IPS DF 19.7 (cell line): ENCODE results near the gene HIVEP1.

Experiments used
- DNase-seq: peaks from one replicate; pipeline ENCODE4 v3.0.0-alpha.2; 2013; ENCODE audit warnings: low read depth, low spot score

The HIVEP1 gene

GRCh38 chr6:12012038-12012557, at the start of gene HIVEP1:
TSS of gene HIVEP1 (plus strand) at chr6:12012312. CDS start at chr6:12015629, 3,317 bp downstream.
- DNase-seq: no peak

DNA sequence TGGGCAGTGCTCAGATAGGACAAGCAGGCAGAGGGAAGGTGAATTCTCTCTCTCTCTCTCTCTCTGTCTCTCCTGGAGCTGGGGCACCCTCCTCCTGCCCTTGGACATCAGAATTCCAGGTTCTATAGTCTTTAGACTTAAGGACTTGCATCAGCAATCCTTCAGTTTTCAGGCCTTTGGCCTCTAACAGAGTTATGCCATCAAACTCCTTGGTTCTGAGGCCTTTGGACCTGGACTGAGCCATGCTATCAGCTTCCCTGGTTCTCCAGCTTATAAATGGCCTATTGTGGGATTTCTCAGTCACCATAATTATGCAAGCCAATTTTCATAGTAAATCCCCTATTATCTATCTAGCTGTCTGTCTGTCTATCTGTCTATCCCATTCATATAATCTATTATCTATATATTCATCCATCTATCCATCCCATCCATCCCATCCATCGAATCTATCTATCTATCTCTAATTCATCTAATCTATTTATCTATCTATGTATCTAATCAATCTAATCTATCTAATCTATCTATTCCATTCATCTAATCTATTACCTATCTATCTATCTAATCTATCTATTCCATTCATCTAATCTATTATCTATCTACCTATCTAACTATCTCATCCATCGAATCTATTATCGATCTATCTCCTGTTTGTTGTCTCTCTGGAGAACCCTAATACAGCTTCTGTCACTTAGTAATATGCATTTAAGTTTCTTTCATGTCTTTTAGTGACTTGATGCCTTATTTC, 48.2 kb upstream of the HIVEP1 start:
- DNase-seq: no peak

DNA sequence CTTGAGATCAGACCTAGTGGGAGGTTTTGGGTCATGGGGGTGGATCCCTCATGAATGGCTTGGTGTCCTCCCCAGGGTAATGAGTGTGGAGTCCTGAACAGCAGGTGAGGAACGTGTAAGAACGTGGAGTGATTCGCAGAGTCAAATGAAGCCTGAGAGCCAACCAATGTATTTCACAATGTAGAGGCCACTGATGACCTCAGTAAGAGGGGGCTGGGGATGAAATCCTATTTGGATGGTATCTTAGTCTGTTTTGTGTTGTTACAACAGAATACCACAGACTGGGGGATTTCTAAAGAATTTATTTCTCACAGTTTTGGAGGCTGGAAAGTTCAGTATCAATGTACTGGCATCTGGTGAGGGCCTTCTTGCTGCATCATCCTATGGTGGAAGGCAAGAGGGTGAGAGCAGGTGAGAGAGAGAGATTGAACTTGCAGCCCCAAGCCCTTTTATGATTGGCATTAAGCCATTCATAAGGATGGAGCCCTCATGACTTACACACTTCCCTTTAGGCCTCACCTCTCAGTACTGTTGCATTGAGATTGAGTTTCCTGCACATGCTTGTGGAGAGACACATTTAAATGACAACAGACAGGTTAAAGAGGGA, 47.3 kb upstream of the HIVEP1 start:
- DNase-seq: no peak

DNA sequence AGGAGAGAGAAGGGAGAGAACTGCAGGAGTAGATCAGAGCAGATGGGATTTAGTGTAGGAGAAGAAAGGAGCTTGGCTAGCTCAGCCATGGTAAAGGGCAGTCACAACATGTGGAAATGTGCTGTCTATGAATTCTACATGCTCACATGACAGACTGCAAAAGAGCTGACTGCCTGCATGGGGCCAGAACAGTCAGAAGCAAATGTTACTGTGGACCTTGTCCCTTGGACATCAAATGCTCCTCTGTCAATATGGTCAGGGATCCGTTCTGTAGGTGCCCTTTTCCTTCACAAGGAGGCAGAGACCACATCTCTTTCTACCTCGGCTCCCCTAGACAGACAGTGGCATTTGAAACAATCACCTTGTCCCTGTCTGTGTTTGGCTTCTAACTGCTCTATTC, 46.6 kb upstream of the HIVEP1 start:
- no peak for DNase-seq

GRCh38 chr6:11968241-11968806, 43.8 kb upstream of the HIVEP1 start:
- DNase-seq: no peak

GRCh38 chr6:11969092-11969491, 43.0 kb upstream of the HIVEP1 start:
- no peak for DNase-seq

- no peak for DNase-seq
Observed at GRCh38 chr6:11970114-11970513, 42.0 kb upstream of the HIVEP1 start.

DNA sequence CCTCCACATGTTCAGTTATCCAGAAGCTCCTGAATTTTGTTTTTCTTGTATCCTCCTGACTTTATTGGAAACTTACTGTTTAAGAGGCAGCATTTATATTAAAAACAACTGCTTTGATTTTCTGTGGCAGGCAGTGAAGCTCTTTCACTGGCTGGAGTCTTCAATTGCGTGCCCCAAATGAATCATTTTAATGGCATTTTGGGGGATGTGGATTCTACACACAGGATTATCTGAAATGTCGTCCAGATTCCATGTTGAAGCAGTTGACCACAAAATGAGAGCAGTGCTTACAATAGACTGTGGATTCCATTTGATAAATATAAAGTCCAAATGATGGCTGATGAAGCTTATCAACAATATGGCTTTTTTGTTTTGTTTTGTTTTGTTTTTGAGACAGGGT, 41.0 kb upstream of the HIVEP1 start:
- no peak for DNase-seq

DNA sequence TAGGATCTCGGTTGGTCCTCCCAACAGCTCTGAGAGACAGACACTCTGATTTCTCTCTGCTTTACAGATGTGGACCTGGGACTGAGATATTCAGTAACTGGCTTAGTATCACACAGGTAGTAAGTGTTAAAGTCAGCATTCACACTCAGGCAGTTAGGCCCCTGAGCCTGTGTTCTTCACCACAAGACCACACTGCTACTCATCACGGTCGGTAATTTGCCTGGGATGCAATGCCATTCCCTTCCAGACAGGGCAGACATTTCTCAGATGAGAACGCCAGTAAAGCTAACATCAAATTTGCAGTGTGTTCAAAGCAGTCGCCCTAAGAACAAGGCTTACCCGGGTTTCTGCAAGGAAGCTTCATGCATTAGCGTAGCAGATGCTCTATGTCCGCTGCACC, 39.8 kb upstream of the HIVEP1 start:
- no peak for DNase-seq

DNA sequence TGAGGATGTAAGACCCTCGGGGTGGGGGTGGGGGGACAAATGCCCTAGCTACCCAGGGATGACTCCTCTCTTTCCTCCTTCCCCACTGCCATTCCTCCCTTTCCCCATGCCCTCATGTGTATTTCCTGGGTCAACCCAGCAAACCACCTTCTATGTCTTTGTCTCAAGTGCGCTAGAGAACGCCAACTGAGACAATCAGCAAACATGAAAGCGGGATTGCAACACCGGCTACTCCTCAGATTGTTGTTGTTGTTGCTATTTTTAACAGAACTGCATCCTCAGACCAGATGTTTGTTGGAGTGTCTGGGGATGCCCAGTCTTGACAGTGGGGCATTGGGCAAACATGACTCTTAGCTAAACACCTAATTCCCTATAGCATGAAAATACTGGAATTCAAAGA, 39.3 kb upstream of the HIVEP1 start:
- no peak for DNase-seq

DNA sequence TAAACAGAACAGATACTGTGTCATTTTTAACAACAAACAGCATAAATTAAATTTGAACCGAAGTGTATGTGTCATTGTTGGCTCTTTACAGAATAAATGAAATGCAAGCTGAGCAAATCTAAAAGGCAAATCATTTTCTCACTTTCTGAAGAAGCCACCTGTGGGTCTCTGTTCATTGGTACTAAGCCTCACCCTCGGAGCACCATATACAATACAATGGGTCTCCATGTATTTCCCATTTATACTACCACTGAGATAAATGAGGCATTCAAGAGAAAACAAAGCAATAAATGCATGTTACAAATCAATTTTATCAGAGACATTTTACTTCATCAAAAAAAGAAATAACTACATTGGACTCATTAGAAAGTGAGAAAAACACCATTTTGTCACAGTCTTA, 38.9 kb upstream of the HIVEP1 start:
- DNase-seq: no peak

- no peak for DNase-seq
Observed at GRCh38 chr6:11974089-11974488, 38.0 kb upstream of the HIVEP1 start.

DNA sequence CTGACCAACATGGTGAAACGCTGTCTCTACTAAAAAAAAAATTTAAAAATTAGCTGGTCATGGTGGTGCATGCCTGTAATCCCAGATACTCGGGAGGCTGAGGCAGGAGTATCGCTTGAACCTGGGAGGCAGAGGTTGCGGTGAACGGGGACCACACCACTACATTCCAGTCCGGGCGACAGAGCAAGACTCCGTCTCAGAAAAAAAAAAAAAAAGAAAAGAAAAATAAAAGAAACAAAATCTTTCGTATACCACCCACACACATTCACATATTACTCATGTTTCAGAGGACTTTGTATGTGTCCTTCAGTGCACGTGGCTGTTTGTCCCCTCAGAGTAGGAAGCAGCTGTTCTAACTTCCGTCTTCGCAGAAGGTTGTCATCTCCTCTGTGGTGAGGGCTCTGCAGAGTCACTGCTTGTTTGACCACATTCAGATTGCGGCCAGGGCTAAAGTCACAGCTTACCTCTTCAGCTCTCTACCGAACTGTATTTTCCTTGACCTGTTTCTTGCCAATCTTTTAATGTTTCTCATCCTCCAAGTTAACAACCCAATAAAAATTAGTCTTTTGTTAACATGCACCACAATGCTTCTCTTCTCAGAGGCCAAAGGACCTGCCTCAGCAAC, 36.6 kb upstream of the HIVEP1 start:
- no peak for DNase-seq

DNA sequence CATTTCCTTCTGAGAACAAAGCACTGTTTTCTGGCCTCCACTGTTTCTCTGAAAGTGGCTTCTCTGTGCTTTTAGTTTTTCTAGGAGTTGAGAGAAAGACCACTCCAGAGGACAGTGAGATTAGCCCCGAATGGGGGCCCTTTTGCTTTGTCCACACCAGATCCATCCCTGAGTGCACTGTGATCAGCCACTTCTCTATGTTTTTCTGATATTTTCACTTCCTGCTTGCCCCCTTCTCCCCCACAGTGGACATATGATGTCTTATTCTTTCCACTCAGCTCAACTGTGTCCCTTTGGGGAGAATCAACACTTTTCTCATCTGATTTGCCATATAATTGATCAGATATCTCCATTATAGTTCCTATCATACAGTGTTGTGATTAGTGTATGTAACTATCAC, 35.6 kb upstream of the HIVEP1 start:
- no peak for DNase-seq

DNA sequence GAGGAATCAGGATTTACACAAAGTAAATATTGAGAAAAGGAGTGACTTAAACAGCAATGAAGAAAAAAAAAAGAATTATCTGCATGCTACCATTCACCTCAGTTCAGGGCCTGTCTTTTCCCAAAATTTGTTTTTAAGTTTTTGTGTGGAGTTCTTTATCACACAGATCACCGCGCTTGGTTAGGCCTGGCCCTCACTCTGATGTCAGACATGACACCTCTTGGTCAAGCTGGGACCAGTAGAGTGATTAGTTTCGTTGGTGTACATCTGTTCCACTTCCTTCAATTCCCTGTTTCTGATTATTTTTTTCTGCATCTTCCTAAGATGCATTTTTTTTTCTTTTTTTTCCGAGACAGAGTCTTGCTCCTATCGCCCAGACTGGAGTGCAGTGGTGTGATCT, 34.9 kb upstream of the HIVEP1 start:
- DNase-seq: no peak

DNA sequence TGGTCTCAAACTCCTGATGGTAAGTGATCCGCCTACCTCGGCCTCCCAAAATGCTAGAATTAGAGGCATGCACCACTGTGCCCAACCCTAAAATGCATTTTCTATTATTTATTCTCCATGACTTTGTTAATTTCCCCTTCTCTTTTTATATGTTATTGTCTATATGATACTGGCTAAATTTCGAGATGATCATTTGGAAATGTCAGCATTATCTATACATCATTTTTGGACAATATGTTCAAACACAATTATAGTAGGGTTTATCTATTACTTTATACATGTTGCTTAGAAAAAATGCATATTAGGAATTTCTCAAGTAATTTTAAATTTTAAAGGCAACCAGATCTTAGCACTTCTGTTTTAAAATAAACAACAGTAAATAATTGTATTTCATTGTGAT, 34.4 kb upstream of the HIVEP1 start:
- no peak for DNase-seq

DNA sequence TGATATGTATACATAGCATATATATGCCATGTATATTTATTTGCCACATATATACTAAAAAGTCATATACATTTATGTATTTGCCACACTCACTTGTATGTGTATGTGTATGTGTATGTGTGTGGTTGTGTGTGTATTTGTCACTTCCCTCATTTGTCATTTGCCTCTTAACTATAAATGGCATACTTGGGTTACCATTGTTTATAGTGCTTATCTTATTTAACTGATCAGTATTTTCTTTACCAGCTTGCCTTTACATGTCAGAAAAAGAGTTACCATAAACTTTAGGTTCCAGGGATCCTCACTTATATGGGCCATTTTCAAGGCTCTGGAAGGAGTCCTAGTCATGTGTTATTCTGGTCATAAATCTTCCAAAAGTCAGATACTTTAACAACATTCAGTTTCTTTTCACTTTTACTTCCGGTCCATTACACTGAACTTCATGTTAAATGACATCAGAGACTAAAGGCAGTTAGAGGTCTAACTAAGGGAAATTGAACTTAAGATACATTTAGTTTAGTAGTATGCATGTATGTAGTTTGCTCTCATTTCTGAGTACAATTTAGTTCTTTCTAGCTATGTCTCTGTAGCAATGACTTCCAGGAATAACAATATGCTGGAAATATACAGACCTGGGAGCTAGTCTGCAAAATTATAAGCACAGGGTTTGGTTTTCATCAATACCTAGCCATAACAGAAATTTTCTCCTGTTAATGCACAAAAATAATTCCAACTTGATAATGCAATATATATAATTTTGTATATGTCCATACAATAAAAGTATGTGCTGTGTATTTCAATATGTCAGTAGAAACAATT, 33.7 kb upstream of the HIVEP1 start:
- DNase-seq: no peak

- no peak for DNase-seq
Observed at GRCh38 chr6:11979866-11980265, 32.2 kb upstream of the HIVEP1 start.

- DNase-seq: no peak
Observed at GRCh38 chr6:11983306-11983705, 28.8 kb upstream of the HIVEP1 start.

DNA sequence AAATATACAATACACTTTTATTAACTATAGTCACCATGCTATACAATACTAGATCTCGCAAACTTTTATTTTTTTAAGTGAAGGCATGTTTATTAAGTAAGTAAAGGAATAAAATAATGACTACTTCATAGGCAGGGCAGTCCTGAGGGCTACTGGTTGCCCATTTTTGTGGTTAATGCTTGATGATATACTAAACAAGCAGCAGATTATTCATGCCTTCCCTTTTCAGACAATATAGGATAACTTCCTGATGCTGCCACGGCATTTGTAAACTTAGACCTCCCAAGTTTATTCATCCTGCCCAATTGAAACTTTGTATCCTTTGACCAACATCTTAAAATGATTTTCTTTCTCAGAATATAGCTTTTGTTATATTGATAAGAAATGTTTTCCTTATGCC, 24.7 kb upstream of the HIVEP1 start:
- no peak for DNase-seq

- no peak for DNase-seq
Observed at GRCh38 chr6:11989386-11989785, 22.7 kb upstream of the HIVEP1 start.

DNA sequence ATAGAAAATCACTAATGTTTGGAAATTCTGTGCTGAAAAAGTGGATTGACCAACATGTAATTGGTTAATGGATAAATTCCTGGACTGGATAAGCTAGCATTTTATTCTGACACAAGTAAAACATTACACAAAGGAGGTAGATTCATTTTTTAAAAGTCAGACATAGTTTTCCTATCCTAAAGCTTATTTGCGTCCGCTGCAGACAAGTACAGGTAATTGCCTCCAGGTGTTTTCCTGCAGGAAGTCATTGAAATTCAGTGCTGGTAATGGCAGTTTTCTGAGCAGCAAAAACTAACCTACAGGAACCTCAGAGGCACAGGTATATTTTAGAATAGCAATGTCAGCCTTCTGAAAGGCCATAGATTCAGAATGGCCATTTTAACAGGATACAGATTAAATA, 20.0 kb upstream of the HIVEP1 start:
- DNase-seq: no peak
